SH-SY5Y (cell line): ENCODE data around the gene ZNF804B.

Experiments used
- GATA2 ChIP-seq: IDR thresholded peaks from 2 replicates; pipeline ENCODE4 v1.6.1; 2011; ENCODE audit warnings: mild to moderate bottlenecking, low read depth, low read length
- GATA3 ChIP-seq: IDR thresholded peaks from 2 replicates; pipeline ENCODE4 v1.6.1; 2011; ENCODE audit warnings: low read depth, mild to moderate bottlenecking, low read length, moderate library complexity

- TF ChIP-seq GATA3 (no peak), GATA2 (no peak)
Observed at GRCh38 chr7:88737632-88738031, 21.9 kb upstream of the ZNF804B start.
